NCI-H1105 (cell line): ENCODE results near the gene HOXC5.

Experiments
- DNase-seq: peaks from one replicate; lab custom pipeline; 2025; lab: John Stamatoyannopoulos, UW

The HOXC5 gene

GRCh38 chr12:54047160-54047963 is 14.5 kb downstream of the HOXC5 start:
- DNase-seq: no peak

DNA sequence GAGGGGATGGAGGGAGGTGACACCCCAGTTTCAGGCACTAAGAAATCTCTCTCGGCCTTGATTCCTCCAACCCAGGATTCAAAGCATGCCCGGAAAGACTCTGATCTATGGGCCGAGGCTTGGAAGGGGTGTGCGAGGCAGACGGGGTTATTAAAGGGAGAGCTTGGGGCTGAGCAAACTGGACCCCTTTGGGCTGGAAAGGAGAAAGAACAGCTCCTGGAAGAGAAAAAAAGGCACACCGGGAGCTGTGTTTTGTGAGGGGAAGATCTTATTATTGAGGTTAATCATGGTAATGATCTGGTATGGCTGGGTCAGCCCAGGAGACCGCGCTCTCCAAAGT is 15.1 kb downstream of the HOXC5 start:
- no peak for DNase-seq

GRCh38 chr12:54048406-54049093 is 15.7 kb downstream of the HOXC5 start:
- no peak for DNase-seq

GRCh38 chr12:54049108-54049507 is 16.3 kb downstream of the HOXC5 start:
- no peak for DNase-seq

- DNase-seq: no peak
Measured at GRCh38 chr12:54050482-54050810, 17.6 kb downstream of the HOXC5 start.

- DNase-seq: no peak
Measured at GRCh38 chr12:54051026-54051842, 18.4 kb downstream of the HOXC5 start.

DNA sequence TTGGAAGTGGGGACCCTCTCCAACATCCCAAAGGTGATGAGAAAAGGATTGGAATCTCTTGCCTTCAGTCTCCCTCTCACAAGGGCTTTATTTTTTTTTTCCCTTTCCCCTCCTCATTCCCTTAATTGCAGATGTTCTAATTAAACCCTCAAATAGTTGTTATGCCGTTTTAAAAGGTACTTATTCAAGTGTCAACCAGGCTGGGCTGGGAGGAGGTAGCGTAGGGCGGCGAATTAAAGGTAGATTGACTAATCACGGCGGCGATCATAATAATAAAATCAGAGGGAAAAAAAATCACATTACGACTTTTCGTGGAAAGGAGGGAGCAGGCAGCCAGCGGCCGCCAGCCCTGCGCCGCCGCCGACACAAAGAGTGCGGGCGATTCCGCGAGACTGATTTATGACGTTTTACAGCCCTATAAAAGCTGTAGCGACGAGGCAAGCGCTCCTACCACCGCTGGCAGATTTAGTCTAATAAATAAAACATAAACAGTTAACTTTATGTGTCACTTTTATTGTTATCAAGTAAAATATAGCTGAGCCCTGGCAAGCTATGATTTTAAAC is 19.1 kb downstream of the HOXC5 start:
- peak; percentile 38 for DNase-seq

DNA sequence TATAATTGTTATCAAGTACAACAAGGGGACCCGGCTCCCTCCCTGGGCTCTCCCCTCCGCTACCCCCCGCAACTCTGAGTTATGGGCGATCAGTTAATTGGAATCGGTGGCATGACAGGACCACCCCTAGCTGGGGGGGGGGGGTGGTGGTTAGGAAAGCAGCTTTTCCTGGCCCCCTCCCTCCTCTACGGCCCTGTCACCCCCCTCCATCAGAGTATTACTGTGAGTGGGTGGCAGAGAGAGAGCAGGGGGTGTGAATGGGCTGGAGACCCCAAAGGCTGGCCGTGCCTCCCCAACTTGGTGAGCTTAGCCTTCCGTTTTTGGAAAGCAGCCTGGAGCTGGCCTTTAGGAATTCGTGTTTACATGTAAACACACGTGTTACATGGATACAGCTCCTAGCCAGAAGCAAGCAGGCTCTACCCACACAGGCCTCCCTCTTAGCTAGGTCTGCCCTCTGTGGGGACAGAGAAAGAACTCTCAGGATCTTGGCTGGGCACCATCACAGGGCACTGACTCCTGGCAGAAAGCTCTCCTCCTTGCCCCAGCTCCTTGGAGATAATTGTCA is 19.7 kb downstream of the HOXC5 start:
- DNase-seq: no peak

DNA sequence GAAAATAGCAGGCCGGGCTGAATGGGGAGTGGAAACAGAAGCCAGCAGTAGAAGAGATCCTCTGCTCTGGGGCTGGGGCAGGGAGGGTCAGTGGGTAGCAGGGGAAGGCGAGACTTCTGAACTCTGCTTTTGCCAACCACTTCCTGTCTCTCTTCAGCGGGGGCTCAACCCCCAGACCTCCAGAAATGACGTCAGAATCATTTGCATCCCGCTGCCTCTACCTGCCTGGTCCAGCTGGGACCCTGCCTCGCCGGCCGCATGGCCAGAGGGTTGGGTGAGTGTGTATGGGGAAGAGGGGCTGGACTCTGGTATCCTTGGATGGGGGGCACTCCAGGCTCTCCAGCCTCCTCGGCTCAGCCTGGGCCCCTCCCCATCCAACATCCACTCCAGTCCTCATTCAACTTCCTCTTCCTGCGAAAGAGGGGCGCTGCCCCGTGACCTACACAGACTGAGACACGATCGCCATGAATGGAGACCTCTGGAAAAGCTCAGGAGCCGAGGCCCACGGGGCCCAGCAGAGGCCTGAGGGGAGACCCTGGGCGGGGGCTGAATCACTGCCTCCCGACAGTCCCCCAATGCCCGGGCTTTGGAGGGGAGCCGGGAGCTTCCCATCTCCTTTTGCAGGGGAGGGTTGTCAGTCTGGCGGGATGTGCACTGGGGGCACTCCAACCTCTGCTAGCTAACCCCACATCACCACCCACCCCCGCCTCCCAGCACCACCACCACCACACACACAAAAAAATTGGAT is 20.3 kb downstream of the HOXC5 start:
- no peak for DNase-seq

DNA sequence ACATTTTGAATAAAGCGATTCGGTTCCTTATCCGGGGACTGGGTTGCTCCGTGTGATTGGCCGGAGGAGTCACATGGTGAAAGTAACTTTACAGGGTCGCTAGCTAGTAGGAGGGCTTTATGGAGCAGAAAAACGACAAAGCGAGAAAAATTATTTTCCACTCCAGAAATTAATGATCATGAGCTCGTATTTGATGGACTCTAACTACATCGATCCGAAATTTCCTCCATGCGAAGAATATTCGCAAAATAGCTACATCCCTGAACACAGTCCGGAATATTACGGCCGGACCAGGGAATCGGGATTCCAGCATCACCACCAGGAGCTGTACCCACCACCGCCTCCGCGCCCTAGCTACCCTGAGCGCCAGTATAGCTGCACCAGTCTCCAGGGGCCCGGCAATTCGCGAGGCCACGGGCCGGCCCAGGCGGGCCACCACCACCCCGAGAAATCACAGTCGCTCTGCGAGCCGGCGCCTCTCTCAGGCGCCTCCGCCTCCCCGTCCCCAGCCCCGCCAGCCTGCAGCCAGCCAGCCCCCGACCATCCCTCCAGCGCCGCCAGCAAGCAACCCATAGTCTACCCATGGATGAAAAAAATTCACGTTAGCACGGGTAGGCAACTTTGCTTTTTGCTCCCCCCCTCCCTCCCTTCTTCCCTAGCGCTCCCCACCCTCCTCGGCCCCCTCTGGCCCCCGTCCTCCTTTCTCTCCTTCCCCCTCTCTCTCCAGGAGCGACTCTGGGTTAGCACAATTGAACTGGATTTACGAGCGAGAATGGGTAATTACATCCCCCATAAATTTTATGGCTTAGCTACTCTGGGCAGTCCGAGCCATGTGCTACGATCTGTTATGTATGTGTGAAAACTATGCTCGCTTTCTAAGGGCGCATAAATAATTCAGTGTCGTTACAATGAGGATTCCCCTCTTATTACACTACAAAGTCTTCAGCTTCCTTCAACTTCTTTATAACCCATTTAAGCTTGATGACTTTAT is 21.2 kb downstream of the HOXC5 start, which contains the start of gene HOXC4:
HOXC4 (plus strand) TSS at position 85 of the 991 bp plus-strand sequence; CDS start at position 173, 88 bp downstream.
- no peak for DNase-seq

DNA sequence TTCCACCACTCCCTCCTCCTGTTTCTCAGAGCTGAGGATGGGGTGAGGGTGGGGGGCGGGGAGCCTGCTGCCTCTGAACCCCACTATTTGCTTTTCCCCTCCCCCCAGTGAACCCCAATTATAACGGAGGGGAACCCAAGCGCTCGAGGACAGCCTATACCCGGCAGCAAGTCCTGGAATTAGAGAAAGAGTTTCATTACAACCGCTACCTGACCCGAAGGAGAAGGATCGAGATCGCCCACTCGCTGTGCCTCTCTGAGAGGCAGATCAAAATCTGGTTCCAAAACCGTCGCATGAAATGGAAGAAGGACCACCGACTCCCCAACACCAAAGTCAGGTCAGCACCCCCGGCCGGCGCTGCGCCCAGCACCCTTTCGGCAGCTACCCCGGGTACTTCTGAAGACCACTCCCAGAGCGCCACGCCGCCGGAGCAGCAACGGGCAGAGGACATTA is 21.9 kb downstream of the HOXC5 start:
- DNase-seq: no peak

DNA sequence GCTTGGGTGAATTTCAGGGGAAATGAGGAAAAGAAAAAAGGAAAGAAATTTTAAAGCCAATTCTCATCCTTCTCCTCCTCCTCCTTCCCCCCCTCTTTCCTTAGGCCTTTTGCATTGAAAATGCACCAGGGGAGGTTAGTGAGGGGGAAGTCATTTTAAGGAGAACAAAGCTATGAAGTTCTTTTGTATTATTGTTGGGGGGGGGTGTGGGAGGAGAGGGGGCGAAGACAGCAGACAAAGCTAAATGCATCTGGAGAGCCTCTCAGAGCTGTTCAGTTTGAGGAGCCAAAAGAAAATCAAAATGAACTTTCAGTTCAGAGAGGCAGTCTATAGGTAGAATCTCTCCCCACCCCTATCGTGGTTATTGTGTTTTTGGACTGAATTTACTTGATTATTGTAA is 22.7 kb downstream of the HOXC5 start:
- no peak for DNase-seq

DNA sequence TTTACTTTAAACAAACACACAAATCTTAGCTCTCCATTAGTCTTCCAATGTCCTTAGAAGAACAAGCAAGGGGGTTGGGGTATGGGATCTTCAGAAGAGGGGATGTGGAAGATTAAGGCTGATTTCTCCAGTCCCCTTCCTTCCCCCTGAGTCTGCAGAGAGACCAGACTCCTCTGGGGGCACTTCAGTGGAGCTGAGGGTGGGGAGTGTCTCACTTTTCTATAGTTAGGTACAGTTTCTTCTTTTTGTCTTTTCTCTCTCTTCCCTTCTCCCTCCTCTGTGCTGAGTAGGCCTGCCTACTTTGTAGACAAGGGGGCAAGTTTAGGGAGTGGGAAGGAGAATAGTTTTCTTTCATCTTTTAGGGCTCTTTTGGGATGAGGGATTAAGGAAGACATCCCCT is 23.3 kb downstream of the HOXC5 start:
- DNase-seq: no peak

GRCh38 chr12:54058128-54058768 is 25.4 kb downstream of the HOXC5 start:
- no peak for DNase-seq

GRCh38 chr12:54059668-54060067 is 26.8 kb downstream of the HOXC5 start:
- no peak for DNase-seq

DNA sequence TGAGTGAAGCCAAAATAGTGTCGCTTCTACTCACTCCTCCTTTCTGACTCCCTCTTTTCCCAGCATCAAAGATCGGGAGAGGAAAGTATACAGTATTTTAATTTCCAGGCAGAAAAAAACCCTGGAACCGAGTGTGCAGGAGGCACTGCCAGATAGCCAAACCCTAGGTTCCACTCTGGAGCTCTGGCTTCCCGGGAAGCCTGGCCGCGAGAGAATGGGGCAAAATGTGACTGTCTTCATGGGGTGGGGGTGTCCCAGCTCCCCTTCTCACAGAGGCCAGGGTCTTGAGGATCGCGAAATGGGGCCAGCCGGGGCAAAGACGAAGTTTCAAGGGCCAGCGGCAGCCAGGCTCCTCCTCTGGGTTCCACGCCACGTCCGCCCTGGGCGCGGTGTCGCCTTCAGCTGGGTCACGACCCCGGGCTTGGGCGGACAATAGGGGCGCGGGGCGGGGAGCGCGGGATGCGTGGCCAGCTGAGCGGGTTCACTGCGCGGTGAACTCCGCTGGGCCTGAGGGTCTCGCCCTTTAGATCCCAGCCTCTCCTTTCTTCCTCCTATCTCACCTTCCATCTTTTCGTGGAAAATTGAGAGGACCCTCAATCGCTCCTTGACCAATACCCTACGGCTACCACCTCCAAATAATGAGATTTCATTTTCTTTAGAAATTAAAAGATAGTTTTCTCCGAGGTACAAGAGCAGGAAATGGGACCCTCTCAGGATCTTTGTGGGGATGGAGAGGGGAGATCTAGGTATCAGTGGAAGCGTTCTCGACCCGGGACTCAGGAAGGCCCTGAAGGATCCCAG is 27.5 kb downstream of the HOXC5 start:
- DNase-seq: no peak

- DNase-seq: no peak
Measured at GRCh38 chr12:54060975-54061778, 28.3 kb downstream of the HOXC5 start.

GRCh38 chr12:54065677-54066076 is 32.8 kb downstream of the HOXC5 start:
- DNase-seq: no peak
